OCI-LY7 (cell line): ENCODE data around the gene LRRK1.

Experiments used
- EZH2phosphoT487 ChIP-seq: fragments of 200-600 bp; sonication (generic); IDR thresholded peaks from 2 replicates; pipeline ENCODE4 v1.6.1; 2018; ENCODE audit warnings: low read depth, borderline replicate concordance, mild to moderate bottlenecking, mixed run types, antibody characterized with exemption, low read length, moderate library complexity, mixed read lengths
- TF ChIP-seq, protein P1 (sequence below): fragments of 200-600 bp; sonication (generic); conservative IDR thresholded peaks from 2 replicates; pipeline ENCODE4 v1.5.1; 2014; ENCODE audit warnings: mild to moderate bottlenecking, antibody characterized with exemption, low read length, moderate library complexity, mixed read lengths

DNA sequence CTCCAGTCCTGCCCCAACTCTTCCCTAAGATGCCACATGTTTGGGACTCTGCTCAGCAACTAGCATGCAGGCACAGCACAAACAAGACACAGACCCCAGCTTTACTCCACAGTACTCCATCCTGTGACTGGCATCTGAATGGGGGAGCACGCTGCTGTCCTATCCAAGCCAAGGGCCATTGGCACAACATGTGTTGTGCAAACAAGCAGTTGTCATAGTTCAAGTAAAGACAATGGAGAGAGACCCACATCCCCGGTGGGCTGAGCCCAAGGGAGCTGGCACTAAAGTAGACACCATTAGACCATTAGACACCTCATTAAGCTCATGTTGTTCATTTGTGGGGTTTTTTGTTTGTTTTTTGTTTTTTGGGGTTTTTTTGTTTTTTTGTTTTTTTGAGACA lies 200.0 kb downstream of the LRRK1 start:
- TF ChIP-seq, protein P1, sequence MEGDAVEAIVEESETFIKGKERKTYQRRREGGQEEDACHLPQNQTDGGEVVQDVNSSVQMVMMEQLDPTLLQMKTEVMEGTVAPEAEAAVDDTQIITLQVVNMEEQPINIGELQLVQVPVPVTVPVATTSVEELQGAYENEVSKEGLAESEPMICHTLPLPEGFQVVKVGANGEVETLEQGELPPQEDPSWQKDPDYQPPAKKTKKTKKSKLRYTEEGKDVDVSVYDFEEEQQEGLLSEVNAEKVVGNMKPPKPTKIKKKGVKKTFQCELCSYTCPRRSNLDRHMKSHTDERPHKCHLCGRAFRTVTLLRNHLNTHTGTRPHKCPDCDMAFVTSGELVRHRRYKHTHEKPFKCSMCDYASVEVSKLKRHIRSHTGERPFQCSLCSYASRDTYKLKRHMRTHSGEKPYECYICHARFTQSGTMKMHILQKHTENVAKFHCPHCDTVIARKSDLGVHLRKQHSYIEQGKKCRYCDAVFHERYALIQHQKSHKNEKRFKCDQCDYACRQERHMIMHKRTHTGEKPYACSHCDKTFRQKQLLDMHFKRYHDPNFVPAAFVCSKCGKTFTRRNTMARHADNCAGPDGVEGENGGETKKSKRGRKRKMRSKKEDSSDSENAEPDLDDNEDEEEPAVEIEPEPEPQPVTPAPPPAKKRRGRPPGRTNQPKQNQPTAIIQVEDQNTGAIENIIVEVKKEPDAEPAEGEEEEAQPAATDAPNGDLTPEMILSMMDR, result no peak
- no peak for TF ChIP-seq EZH2phosphoT487
